SK-N-SH (cell line): ENCODE results near the gene LMAN1L.

ENCODE experiments used
- CTCF ChIP-seq: fragments of 200-600 bp; sonication (generic); IDR thresholded peaks from 2 replicates; pipeline ENCODE4 v1.6.1; 2017; ENCODE audit warnings: antibody characterized with exemption, mild to moderate bottlenecking, moderate library complexity
- FOXJ3 ChIP-seq: sonication (generic); formaldehyde crosslinking; IDR thresholded peaks from 2 replicates; pipeline ENCODE4 v1.5.1; 2020; ENCODE audit warnings: mild to moderate bottlenecking, missing genetic modification reagents
- TEAD4 ChIP-seq: IDR thresholded peaks from 2 replicates; pipeline ENCODE4 v1.4.0; 2012; ENCODE audit warnings: mild to moderate bottlenecking, borderline replicate concordance; ENCODE audit not compliant: insufficient read depth

GRCh38 chr15:74829486-74829885, 16.9 kb downstream of the LMAN1L start:
- TF ChIP-seq TEAD4 (no peak), CTCF (no peak), FOXJ3 (CRISPR knock-in tag) (no peak)
